ENCODE data around the gene SYS1. TPM values are rescaled to one million over a fixed set of nuclear protein-coding genes. Genes with fewer than 3 reads are reported as not detected.
A peak's percentile ranks its signal among the peaks of the same experiment; 100 is the strongest.
"Not testable (repeated sequence)": the region's sequence is repeated elsewhere in the genome, so short reads cannot be mapped to it uniquely, and the experiment has no call there.

The SYS1 gene
- total RNA-seq, 2 experiments from 2014 or later, result 94.8 to 107 TPM

DNA sequence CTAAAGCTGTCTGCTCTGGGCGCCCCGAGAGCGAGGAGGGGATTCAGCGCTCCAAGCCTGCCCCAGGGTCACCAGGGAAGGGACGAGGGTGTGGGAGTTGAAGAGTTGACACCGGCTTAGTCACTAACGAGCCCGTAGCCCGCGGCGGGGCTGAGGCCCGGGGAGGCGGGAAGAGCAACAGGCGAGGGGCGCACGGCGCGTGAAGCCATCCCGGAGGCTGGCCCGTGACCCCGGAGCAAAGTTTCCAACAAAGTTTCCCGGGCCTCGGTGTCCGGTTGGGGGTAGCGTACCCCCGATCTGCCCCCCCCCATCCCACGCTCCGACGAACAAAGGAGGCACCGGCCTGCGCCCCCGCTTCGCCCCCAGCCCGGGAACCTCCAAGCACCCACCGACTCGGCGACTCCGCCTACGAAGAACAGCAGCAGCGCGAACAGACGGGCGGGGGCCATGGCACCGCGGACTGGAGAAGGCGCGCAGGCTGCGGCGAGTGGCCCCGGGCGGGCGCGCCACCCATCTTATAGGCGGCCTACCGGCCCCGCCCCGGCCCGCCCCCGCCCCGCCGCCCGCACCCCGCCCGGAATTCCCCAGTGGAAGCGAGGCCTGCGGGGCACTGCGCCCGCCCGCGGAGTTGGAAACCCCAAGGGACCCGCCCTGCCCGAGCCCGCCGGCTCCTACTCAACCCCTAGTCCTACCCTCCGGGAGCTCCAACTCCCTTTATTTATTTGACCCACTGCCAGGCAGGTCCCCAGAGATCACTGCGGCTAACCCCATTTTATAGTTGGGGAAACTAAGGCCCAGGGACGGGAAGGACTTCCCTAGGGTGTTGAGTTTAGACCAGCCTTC is 14.8 kb upstream of the SYS1 start, which contains the start of gene SDC4:
SDC4 (minus strand) TSS at position 489 of the 843 bp plus-strand sequence; CDS start at position 449, 40 bp downstream.
- ATAC-seq (ENCODE audit: poor library complexity) (peak; percentile 85), DNase-seq (peak in 13 of 14 experiments; percentile 16 to 87 (median 40))
- no peak within 1 kb of the TSS for H3K27ac Mint-ChIP-seq
- no peak within 1 kb of the TSS for H3K27ac ChIP-seq (ENCODE audit: low read depth in 1 of 2, low read length in 2 of 2)
- ChIA-PET POLR2A (interaction anchor here (0.8 to 1.2 kb wide), 2 partner anchors 14 to 26 kb away, joined by 3 to 6 read pairs; partner anchors contain the start of gene SYS1), CTCF (interaction anchor here (1.0 to 2.8 kb wide), 5 partner anchors 15 to 89 kb away, joined by 3 to 8 read pairs (median 5); partner anchors contain the start of gene SYS1)
- peak within 1 kb of the TSS; percentile 67 for H3K4me3 ChIP-seq (ENCODE audit: low read length)
- peaks cover 4% of the 10 kb centered on the region for H3K27me3 Mint-ChIP-seq
- H3K9me3 Mint-ChIP-seq, result no peaks in the 10 kb centered on the region
- peaks cover 7% of the 10 kb centered on the region for H3K4me1 Mint-ChIP-seq (ENCODE audit: low read depth)
- no peaks in the 10 kb centered on the region for H3K27me3 ChIP-seq (ENCODE audit: control insufficient read depth in 1 of 2, insufficient read depth in 2 of 2, low read length in 2 of 2)
- intact Hi-C loops (cut with DNase I, micrococcal nuclease), result no loop called here
- no peaks in the 10 kb centered on the region for H3K36me3 ChIP-seq (ENCODE audit: insufficient read depth, low read length)
- H3K36me3 Mint-ChIP-seq (ENCODE audit: low read depth), result no peaks in the 10 kb centered on the region
- peak within 1 kb of the TSS; percentile 86 for H3K4me3 Mint-ChIP-seq
- H3K4me1 ChIP-seq (ENCODE audit: insufficient read depth, low read length), result peaks cover 36% of the 10 kb centered on the region
- TF ChIP-seq, protein P1, sequence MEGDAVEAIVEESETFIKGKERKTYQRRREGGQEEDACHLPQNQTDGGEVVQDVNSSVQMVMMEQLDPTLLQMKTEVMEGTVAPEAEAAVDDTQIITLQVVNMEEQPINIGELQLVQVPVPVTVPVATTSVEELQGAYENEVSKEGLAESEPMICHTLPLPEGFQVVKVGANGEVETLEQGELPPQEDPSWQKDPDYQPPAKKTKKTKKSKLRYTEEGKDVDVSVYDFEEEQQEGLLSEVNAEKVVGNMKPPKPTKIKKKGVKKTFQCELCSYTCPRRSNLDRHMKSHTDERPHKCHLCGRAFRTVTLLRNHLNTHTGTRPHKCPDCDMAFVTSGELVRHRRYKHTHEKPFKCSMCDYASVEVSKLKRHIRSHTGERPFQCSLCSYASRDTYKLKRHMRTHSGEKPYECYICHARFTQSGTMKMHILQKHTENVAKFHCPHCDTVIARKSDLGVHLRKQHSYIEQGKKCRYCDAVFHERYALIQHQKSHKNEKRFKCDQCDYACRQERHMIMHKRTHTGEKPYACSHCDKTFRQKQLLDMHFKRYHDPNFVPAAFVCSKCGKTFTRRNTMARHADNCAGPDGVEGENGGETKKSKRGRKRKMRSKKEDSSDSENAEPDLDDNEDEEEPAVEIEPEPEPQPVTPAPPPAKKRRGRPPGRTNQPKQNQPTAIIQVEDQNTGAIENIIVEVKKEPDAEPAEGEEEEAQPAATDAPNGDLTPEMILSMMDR (IDR thresholded peaks at IDR 0.05), result no peak
- H3K9me3 ChIP-seq (ENCODE audit: control insufficient read depth in 1 of 2, insufficient read depth in 1 of 2, low read length in 2 of 2), result no peaks in the 10 kb centered on the region

DNA sequence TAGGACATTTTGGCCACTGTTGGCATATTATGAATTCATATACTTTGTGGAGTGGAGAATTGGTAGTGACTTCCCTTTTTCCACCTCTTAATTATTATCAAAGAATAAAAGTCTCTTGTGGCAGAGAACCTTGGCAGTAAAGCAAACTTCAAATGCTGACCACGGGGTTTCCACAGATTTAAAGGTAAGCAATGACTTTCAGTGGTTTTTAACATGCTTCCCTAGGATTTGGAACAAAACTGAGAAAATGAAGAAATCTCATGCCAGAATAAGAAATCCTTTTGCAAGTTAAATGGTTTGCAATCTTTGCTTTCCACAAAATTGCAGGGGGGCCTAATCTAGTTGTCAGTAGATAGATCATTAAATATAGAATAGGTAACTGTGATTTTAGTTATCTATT is 12.7 kb upstream of the SYS1 start:
- H3K27me3 Mint-ChIP-seq, result peaks cover 4% of the 10 kb centered on the region
- H3K27ac Mint-ChIP-seq, result no peak overlapping the region
- no peaks in the 10 kb centered on the region for H3K9me3 ChIP-seq (ENCODE audit: control insufficient read depth in 1 of 2, insufficient read depth in 1 of 2, low read length in 2 of 2)
- H3K4me3 ChIP-seq (ENCODE audit: low read length), result no peak overlapping the region
- TF ChIP-seq, protein P1 (IDR thresholded peaks at IDR 0.05), result no peak
- H3K36me3 ChIP-seq (ENCODE audit: insufficient read depth, low read length), result no peaks in the 10 kb centered on the region
- H3K36me3 Mint-ChIP-seq (ENCODE audit: low read depth), result no peaks in the 10 kb centered on the region
- ATAC-seq (ENCODE audit: poor library complexity), result no peak
- peaks cover 7% of the 10 kb centered on the region for H3K4me1 Mint-ChIP-seq (ENCODE audit: low read depth)
- no peak overlapping the region for H3K4me3 Mint-ChIP-seq
- no peaks in the 10 kb centered on the region for H3K27me3 ChIP-seq (ENCODE audit: control insufficient read depth in 1 of 2, insufficient read depth in 2 of 2, low read length in 2 of 2)
- H3K9me3 Mint-ChIP-seq, result no peaks in the 10 kb centered on the region
- no peak overlapping the region for H3K27ac ChIP-seq (ENCODE audit: low read depth in 1 of 2, low read length in 2 of 2)
- CTCF ChIA-PET, result no interaction called here
- intact Hi-C loops (cut with DNase I, micrococcal nuclease), result no loop called here
- POLR2A ChIA-PET, result no interaction called here
- peaks cover 30% of the 10 kb centered on the region for H3K4me1 ChIP-seq (ENCODE audit: insufficient read depth, low read length)
- no peak for DNase-seq

DNA sequence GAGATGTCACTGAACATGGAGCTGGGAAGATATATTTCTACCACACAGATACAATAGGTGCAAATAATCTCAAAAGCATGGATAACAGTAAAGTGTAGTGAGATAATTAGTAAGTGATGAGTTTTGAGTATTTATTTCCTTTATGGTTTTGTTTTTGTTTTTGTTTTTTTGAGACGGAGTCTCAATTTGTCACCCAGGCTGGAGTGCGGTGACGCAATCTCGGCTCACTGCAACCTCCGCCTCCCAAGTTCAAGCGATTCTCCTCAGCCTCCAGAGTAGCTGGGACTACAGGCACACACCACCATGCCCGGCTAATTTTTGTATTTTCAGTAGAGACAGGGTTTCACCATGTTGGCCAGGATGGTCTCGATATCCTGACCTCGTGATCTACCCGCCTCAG is 12.2 kb upstream of the SYS1 start:
- CTCF ChIA-PET; intact Hi-C loops (cut with DNase I, micrococcal nuclease); H3K27me3 Mint-ChIP-seq: not testable (repeated sequence)

More for the DNA sequence above, 12.2 kb upstream of the SYS1 start:
- POLR2A ChIA-PET, result interaction anchor here (0.9 kb wide), 1 partner anchor 12 kb away, joined by 5 read pairs; the partner anchor contains the start of gene SYS1
- H3K4me3 ChIP-seq (ENCODE audit: low read length); H3K27ac Mint-ChIP-seq; H3K4me1 Mint-ChIP-seq (ENCODE audit: low read depth); H3K27me3 ChIP-seq (ENCODE audit: control insufficient read depth in 1 of 2, insufficient read depth in 2 of 2, low read length in 2 of 2); ATAC-seq (ENCODE audit: poor library complexity); H3K27ac ChIP-seq (ENCODE audit: low read depth in 1 of 2, low read length in 2 of 2); H3K36me3 ChIP-seq (ENCODE audit: insufficient read depth, low read length); H3K4me3 Mint-ChIP-seq; H3K9me3 Mint-ChIP-seq; H3K9me3 ChIP-seq (ENCODE audit: control insufficient read depth in 1 of 2, insufficient read depth in 1 of 2, low read length in 2 of 2); DNase-seq; H3K36me3 Mint-ChIP-seq (ENCODE audit: low read depth): not testable (repeated sequence)
- H3K4me1 ChIP-seq (ENCODE audit: insufficient read depth, low read length), result peaks cover 27% of the 10 kb centered on the region

All from CD4-positive, alpha-beta T cell (primary cell).